Common myeloid progenitor, CD34-positive (primary cell): Measurements from ENCODE around the gene ANKRD13B.
A peak's percentile ranks its signal among the peaks of the same experiment; 100 is the strongest.

Source experiments
- CTCF ChIA-PET: fragments of 350-600 bp; sonication (Branson Sonifier 250); formaldehyde crosslinking; loops from one replicate; lab custom pipeline; 2021; ENCODE audit warnings: antibody characterized with exemption; lab: Charles Lee
- POLR2A ChIA-PET: fragments of 350-600 bp; sonication (Branson Sonifier 250); formaldehyde crosslinking; loops from one replicate; lab custom pipeline; 2021; ENCODE audit warnings: antibody characterized with exemption; lab: Charles Lee
- DNase-seq, 3 donors: peaks; one replicate each; pipeline versions ENCODE4 v3.0.0 to v3.0.0-alpha.2; 2013
- H3K27ac ChIP-seq, 2 experiments: 1 replicate in 1 of 2; 2 replicates in 1 of 2; pipeline ENCODE4 v1.7.0; 2013; ENCODE audit warnings: inconsistent platforms in 2 of 2, low read length in 2 of 2, mild to moderate bottlenecking in 2 of 2, low read depth in 1 of 2, moderate library complexity in 1 of 2; ENCODE audit not compliant: severe bottlenecking in 2 of 2, insufficient read depth in 1 of 2, poor library complexity in 1 of 2
- H3K27me3 ChIP-seq, 5 experiments: replicated peaks in 2 of 5; 1 replicate in 3 of 5; 2 replicates in 2 of 5; pipeline versions ENCODE4 v1.6.1 to v1.7.0; 2013; ENCODE audit warnings: low read length in 4 of 5, mild to moderate bottlenecking in 2 of 5, moderate library complexity in 2 of 5, inconsistent platforms in 1 of 5; ENCODE audit not compliant: insufficient read depth in 5 of 5, control insufficient read depth in 4 of 5
- H3K36me3 ChIP-seq, 4 experiments: 1 replicate in 2 of 4; 2 replicates in 2 of 4; pipeline versions ENCODE4 v1.6.1 to v1.7.0; 2013; ENCODE audit warnings: low read length in 3 of 4, control low read depth in 1 of 4, mild to moderate bottlenecking in 1 of 4; ENCODE audit not compliant: control insufficient read depth in 4 of 4, insufficient read depth in 4 of 4
- H3K4me1 ChIP-seq, 4 experiments: 1 replicate in 3 of 4; 2 replicates in 1 of 4; pipeline versions ENCODE4 v1.6.1 to v1.7.1; 2013; ENCODE audit warnings: low read length in 3 of 4, mild to moderate bottlenecking in 3 of 4, control low read depth in 1 of 4, inconsistent platforms in 1 of 4, moderate library complexity in 1 of 4; ENCODE audit not compliant: control insufficient read depth in 4 of 4, insufficient read depth in 4 of 4; ENCODE audit errors: control extremely low read depth in 1 of 4
- H3K4me3 ChIP-seq, 7 experiments: 1 replicate in 4 of 7; 2 replicates in 3 of 7; pipeline versions ENCODE4 v1.5.1 to v1.7.0; 2013; ENCODE audit warnings: mild to moderate bottlenecking in 7 of 7, low read length in 6 of 7, moderate library complexity in 6 of 7, inconsistent platforms in 2 of 7, low read depth in 2 of 7, control low read depth in 1 of 7; ENCODE audit not compliant: insufficient read depth in 4 of 7, control insufficient read depth in 1 of 7; ENCODE audit errors: extremely low read depth in 1 of 7
- H3K9me3 ChIP-seq, 5 experiments: 1 replicate in 4 of 5; 2 replicates in 1 of 5; pipeline versions ENCODE4 v1.6.1 to v1.7.1; 2013; ENCODE audit warnings: low read length in 4 of 5, mild to moderate bottlenecking in 2 of 5, inconsistent platforms in 1 of 5, low read depth in 1 of 5, moderate library complexity in 1 of 5; ENCODE audit not compliant: control insufficient read depth in 4 of 5, insufficient read depth in 2 of 5; ENCODE audit errors: control extremely low read depth in 1 of 5
- WGBS: methylation state at CpG from one replicate; pipeline ENCODE4 v1.1.5; 2013; ENCODE audit not compliant: insufficient coverage; 5-methylcytosine and 5-hydroxymethylcytosine counted together

ANKRD13B gene

GRCh38 chr17:29572691-29573557 is 20.0 kb upstream of the ANKRD13B start:
- peak overlapping the region in 1 of 7 experiments; percentile 2 for H3K4me3 ChIP-seq
- no peaks in the 10 kb centered on the region for H3K9me3 ChIP-seq
- peak in 2 of 3 donors; percentile 73 to 75 for DNase-seq
- POLR2A ChIA-PET, result no interaction called here
- no peaks in the 10 kb centered on the region for H3K27me3 ChIP-seq
- WGBS, result 45% methylated on average over 44 of the region's 62 CpGs
- peaks cover 0 to 64% (median 44%) of the 10 kb centered on the region in 4 experiments for H3K36me3 ChIP-seq
- no peak overlapping the region for H3K27ac ChIP-seq
- H3K4me1 ChIP-seq, result peaks cover 0 to 25% (median 19%) of the 10 kb centered on the region in 4 experiments
- CTCF ChIA-PET, result interaction anchor here (1.2 to 15.9 kb wide), 12 partner anchors 8 to 426 kb away, joined by 3 to 179 read pairs (median 10); partner anchors contain the start of gene ANKRD13B

GRCh38 chr17:29573558-29573869 is 19.4 kb upstream of the ANKRD13B start:
- no peak for DNase-seq
- Histone ChIP-seq H3K4me3 (no peak overlapping the region), H3K27ac (no peak overlapping the region), H3K9me3 (no peaks in the 10 kb centered on the region), H3K4me1 (peaks cover 0 to 22% (median 15%) of the 10 kb centered on the region in 4 experiments), H3K27me3 (no peaks in the 10 kb centered on the region), H3K36me3 (peaks cover 0 to 70% (median 50%) of the 10 kb centered on the region in 4 experiments)
- no CpG with 5 or more reads among the region's 6 CpGs for WGBS
- CTCF ChIA-PET, result interaction anchor here (1.2 to 15.9 kb wide), 12 partner anchors 8 to 427 kb away, joined by 3 to 179 read pairs (median 10); partner anchors contain the start of gene ANKRD13B
- POLR2A ChIA-PET, result no interaction called here

- H3K4me1 ChIP-seq, result peaks cover 0 to 19% (median 10%) of the 10 kb centered on the region in 4 experiments
- H3K9me3 ChIP-seq, result no peaks in the 10 kb centered on the region
- no peaks in the 10 kb centered on the region for H3K27me3 ChIP-seq
- H3K27ac ChIP-seq, result no peak overlapping the region
- H3K36me3 ChIP-seq, result peaks cover 0 to 75% (median 53%) of the 10 kb centered on the region in 4 experiments
- ChIA-PET CTCF (interaction anchor here (0.6 to 15.9 kb wide), 13 partner anchors 7 to 427 kb away, joined by 3 to 179 read pairs (median 8); partner anchors contain the start of gene ANKRD13B), POLR2A (interaction anchor here (0.7 kb wide), 1 partner anchor 67 kb away, joined by 3 read pairs; no protein-coding TSS in a partner anchor)
- no peak for DNase-seq
- H3K4me3 ChIP-seq, result no peak overlapping the region
- 98% methylated on average over 6 of the region's 14 CpGs for WGBS
Measured at GRCh38 chr17:29573871-29574731, 18.8 kb upstream of the ANKRD13B start.

GRCh38 chr17:29574732-29575510 is 18.0 kb upstream of the ANKRD13B start:
- WGBS, result 97% methylated on average over 16 of the region's 17 CpGs
- Histone ChIP-seq H3K9me3 (no peaks in the 10 kb centered on the region), H3K4me3 (no peak overlapping the region), H3K27ac (no peak overlapping the region), H3K4me1 (peaks cover 0 to 12% (median 4%) of the 10 kb centered on the region in 4 experiments), H3K27me3 (no peaks in the 10 kb centered on the region), H3K36me3 (peaks cover 0 to 81% (median 56%) of the 10 kb centered on the region in 4 experiments)
- ChIA-PET POLR2A (interaction anchor here (0.7 kb wide), 1 partner anchor 66 kb away, joined by 3 read pairs; no protein-coding TSS in a partner anchor), CTCF (interaction anchor here (0.6 to 15.9 kb wide), 7 partner anchors 8 to 51 kb away, joined by 3 to 179 read pairs (median 3); partner anchors contain the start of genes ABHD15 and ANKRD13B)
- no peak for DNase-seq

- no peak for DNase-seq
- peaks cover 0 to 83% (median 56%) of the 10 kb centered on the region in 4 experiments for H3K36me3 ChIP-seq
- no peak overlapping the region for H3K27ac ChIP-seq
- POLR2A ChIA-PET, result no interaction called here
- no peak overlapping the region for H3K4me3 ChIP-seq
- WGBS, result 94% methylated on average over 25 of the region's 28 CpGs
- H3K4me1 ChIP-seq, result peaks cover 0 to 12% (median 4%) of the 10 kb centered on the region in 4 experiments
- H3K27me3 ChIP-seq, result no peaks in the 10 kb centered on the region
- CTCF ChIA-PET, result interaction anchor here (0.9 to 15.9 kb wide), 8 partner anchors 7 to 41 kb away, joined by 3 to 179 read pairs (median 4); partner anchors contain the start of genes ABHD15, ANKRD13B and TP53I13
- H3K9me3 ChIP-seq, result no peaks in the 10 kb centered on the region
Measured at GRCh38 chr17:29575511-29576213, 17.3 kb upstream of the ANKRD13B start.
